ENCODE data around the gene ATP6V1B1. TPM values are rescaled to one million over a fixed set of nuclear protein-coding genes. Genes with fewer than 3 reads are reported as not detected.

The ATP6V1B1 gene
- total and polyA plus RNA-seq, 2 donors (not counting 1 experiment from before 2014, with no cell fraction given), result 1.0 to 2.1 TPM

- Histone ChIP-seq H3K4me1 (ENCODE audit: control insufficient read depth, extremely low read depth, insufficient read depth, low read length) (no peaks in the 10 kb centered on the region), H2AFZ (ENCODE audit: low read length) (peak overlapping the region; percentile 5), H4K20me1 (ENCODE audit: control insufficient read depth, extremely low read depth, insufficient read depth, low read length) (no peaks in the 10 kb centered on the region), H3K27ac (ENCODE audit: insufficient read depth, low read length) (no peak overlapping the region), H3K4me2 (ENCODE audit: extremely low read depth, insufficient read depth, low read length) (peak overlapping the region; percentile 28), H3K36me3 (ENCODE audit: control insufficient read depth, insufficient read depth, low read length) (no peaks in the 10 kb centered on the region), H3K4me3 (replicated peaks in 1 of 4; ENCODE audit: control extremely low read depth in 1 of 4, insufficient read depth in 1 of 4, low read depth in 3 of 4, low read length in 4 of 4) (peak overlapping the region in 2 of 4 experiments; percentile 15 to 47), H3K79me2 (ENCODE audit: control insufficient read depth, insufficient read depth, low read length) (no peaks in the 10 kb centered on the region), H3K9ac (ENCODE audit: insufficient read depth, low read length) (no peak overlapping the region), H3K9me3 (ENCODE audit: control insufficient read depth, insufficient read depth, low read depth, low read length) (no peaks in the 10 kb centered on the region), H3K27me3 (ENCODE audit: control insufficient read depth, insufficient read depth, low read length) (no peaks in the 10 kb centered on the region)
- DNase-seq (ENCODE audit: low read depth in 2 of 2), result peak; percentile 15 to 45
- TF ChIP-seq CTCF (conservative IDR thresholded peaks at IDR 0.05 in 1 of 2, IDR thresholded peaks at IDR 0.05 in 1 of 2; ENCODE audit: low read depth in 1 of 2, low read length in 2 of 2), result no peak
- TF ChIP-seq EZH2 (IDR thresholded peaks at IDR 0.05; ENCODE audit: low read length, missing control alignments), result no peak
Observed at GRCh38 chr2:70907130-70908057, 28.3 kb upstream of the ATP6V1B1 start.

- TF ChIP-seq EZH2 (IDR thresholded peaks at IDR 0.05; ENCODE audit: low read length, missing control alignments), result no peak
- no peak for TF ChIP-seq CTCF (conservative IDR thresholded peaks at IDR 0.05 in 1 of 2, IDR thresholded peaks at IDR 0.05 in 1 of 2; ENCODE audit: low read depth in 1 of 2, low read length in 2 of 2)
Observed at GRCh38 chr2:70916291-70916690, 19.4 kb upstream of the ATP6V1B1 start.

GRCh38 chr2:70918016-70918415, 17.7 kb upstream of the ATP6V1B1 start:
- Histone ChIP-seq H4K20me1 (ENCODE audit: control insufficient read depth, extremely low read depth, insufficient read depth, low read length) (no peaks in the 10 kb centered on the region), H3K27me3 (ENCODE audit: control insufficient read depth, insufficient read depth, low read length) (no peaks in the 10 kb centered on the region), H3K4me2 (ENCODE audit: extremely low read depth, insufficient read depth, low read length) (no peak overlapping the region), H3K4me1 (ENCODE audit: control insufficient read depth, extremely low read depth, insufficient read depth, low read length) (no peaks in the 10 kb centered on the region), H3K9ac (ENCODE audit: insufficient read depth, low read length) (no peak overlapping the region), H2AFZ (ENCODE audit: low read length) (no peak overlapping the region), H3K9me3 (ENCODE audit: control insufficient read depth, insufficient read depth, low read depth, low read length) (no peaks in the 10 kb centered on the region), H3K36me3 (ENCODE audit: control insufficient read depth, insufficient read depth, low read length) (no peaks in the 10 kb centered on the region), H3K27ac (ENCODE audit: insufficient read depth, low read length) (no peak overlapping the region), H3K4me3 (replicated peaks in 1 of 4; ENCODE audit: control extremely low read depth in 1 of 4, insufficient read depth in 1 of 4, low read depth in 3 of 4, low read length in 4 of 4) (no peak overlapping the region), H3K79me2 (ENCODE audit: control insufficient read depth, insufficient read depth, low read length) (no peaks in the 10 kb centered on the region)
- TF ChIP-seq EZH2 (IDR thresholded peaks at IDR 0.05; ENCODE audit: low read length, missing control alignments) (no peak), CTCF (conservative IDR thresholded peaks at IDR 0.05 in 1 of 2, IDR thresholded peaks at IDR 0.05 in 1 of 2; ENCODE audit: low read depth in 1 of 2, low read length in 2 of 2) (no peak)
- no peak for DNase-seq (ENCODE audit: low read depth in 2 of 2)

More at GRCh38 chr2:70916291-70916690, 19.4 kb upstream of the ATP6V1B1 start:
- no peak for DNase-seq (ENCODE audit: low read depth in 2 of 2)
- H3K36me3 ChIP-seq (ENCODE audit: control insufficient read depth, insufficient read depth, low read length), result no peaks in the 10 kb centered on the region
- no peaks in the 10 kb centered on the region for H4K20me1 ChIP-seq (ENCODE audit: control insufficient read depth, extremely low read depth, insufficient read depth, low read length)
- H3K4me2 ChIP-seq (ENCODE audit: extremely low read depth, insufficient read depth, low read length), result no peak overlapping the region
- H3K79me2 ChIP-seq (ENCODE audit: control insufficient read depth, insufficient read depth, low read length), result no peaks in the 10 kb centered on the region
- H3K4me1 ChIP-seq (ENCODE audit: control insufficient read depth, extremely low read depth, insufficient read depth, low read length), result no peaks in the 10 kb centered on the region
- no peak overlapping the region for H2AFZ ChIP-seq (ENCODE audit: low read length)
- no peak overlapping the region for H3K9ac ChIP-seq (ENCODE audit: insufficient read depth, low read length)
- H3K27ac ChIP-seq (ENCODE audit: insufficient read depth, low read length), result no peak overlapping the region
- H3K4me3 ChIP-seq (replicated peaks in 1 of 4; ENCODE audit: control extremely low read depth in 1 of 4, insufficient read depth in 1 of 4, low read depth in 3 of 4, low read length in 4 of 4), result no peak overlapping the region
- H3K9me3 ChIP-seq (ENCODE audit: control insufficient read depth, insufficient read depth, low read depth, low read length), result no peaks in the 10 kb centered on the region
- no peaks in the 10 kb centered on the region for H3K27me3 ChIP-seq (ENCODE audit: control insufficient read depth, insufficient read depth, low read length)

All from fibroblast of lung (primary cell).